ENCODE measurements around the gene KRTAP2-2. TPM values are rescaled to one million over a fixed set of nuclear protein-coding genes. Genes with fewer than 3 reads are reported as not detected.

KRTAP2-2 gene
- total and polyA plus RNA-seq, 2 donors (not counting 3 experiments of a cell fraction or from before 2014, with no cell fraction given) = not detected

GRCh38 chr17:41064301-41064700 is 9.3 kb upstream of the KRTAP2-2 start:
- Histone ChIP-seq H3K4me2 (ENCODE audit: insufficient read depth, low read length) (no peak overlapping the region), H3K27ac (ENCODE audit: insufficient read depth, low read depth, low read length) (no peak overlapping the region), H3K9me3 (replicated peaks; ENCODE audit: control insufficient read depth, insufficient read depth, low read length) (no peaks in the 10 kb centered on the region), H3K79me2 (ENCODE audit: control insufficient read depth, insufficient read depth, low read length) (no peaks in the 10 kb centered on the region), H3K9me1 (replicated peaks; ENCODE audit: control insufficient read depth, extremely low read depth, insufficient read depth, low read length) (no peaks in the 10 kb centered on the region), H2AFZ (ENCODE audit: low read depth, low read length) (no peak overlapping the region), H3K9ac (replicated peaks; ENCODE audit: extremely low read depth, insufficient read depth, low read length) (no peak overlapping the region), H3K4me3 (replicated peaks in 1 of 3; ENCODE audit: insufficient read depth in 1 of 3, low read depth in 1 of 3, low read length in 3 of 3) (no peak overlapping the region), H3K4me1 (ENCODE audit: control insufficient read depth, extremely low read depth, insufficient read depth, low read length) (no peaks in the 10 kb centered on the region), H3K36me3 (ENCODE audit: control insufficient read depth in 2 of 2, extremely low read depth in 1 of 2, insufficient read depth in 2 of 2, low read length in 2 of 2) (no peaks in the 10 kb centered on the region), H3K27me3 (ENCODE audit: control insufficient read depth in 2 of 2, insufficient read depth in 2 of 2, low read length in 2 of 2) (peaks cover 6 to 10% of the 10 kb centered on the region in 2 experiments), H4K20me1 (replicated peaks; ENCODE audit: control insufficient read depth, extremely low read depth, insufficient read depth, low read length) (no peaks in the 10 kb centered on the region)
- dilution Hi-C loops (cut with MboI; ENCODE audit: extremely low pct_ligation_motif_present, low sequenced_read_pairs) = no loop called here
- POLR2A ChIA-PET = no interaction called here
- FAIRE-seq = no peak
- TF ChIP-seq EZH2 (IDR thresholded peaks at IDR 0.05; ENCODE audit: borderline replicate concordance, low read depth, low read length, severe bottlenecking) (no peak), POLR2A (IDR thresholded peaks at IDR 0.05; ENCODE audit: low read depth, low read length) (no peak), MYC (IDR thresholded peaks at IDR 0.05; ENCODE audit: low read depth, low read length) (no peak), POLR2AphosphoS5 (IDR thresholded peaks at IDR 0.05; ENCODE audit: insufficient read depth, low read depth, low read length) (no peak), GATA2 (IDR thresholded peaks at IDR 0.05; ENCODE audit: insufficient read depth, insufficient read length, low read depth, low read length) (no peak), FOS (IDR thresholded peaks at IDR 0.05; ENCODE audit: borderline replicate concordance, insufficient read depth, low read length) (no peak), JUN (IDR thresholded peaks at IDR 0.05; ENCODE audit: borderline replicate concordance, insufficient read depth, insufficient read length, low read depth) (no peak)
- TF ChIP-seq, protein P1, sequence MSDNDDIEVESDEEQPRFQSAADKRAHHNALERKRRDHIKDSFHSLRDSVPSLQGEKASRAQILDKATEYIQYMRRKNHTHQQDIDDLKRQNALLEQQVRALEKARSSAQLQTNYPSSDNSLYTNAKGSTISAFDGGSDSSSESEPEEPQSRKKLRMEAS (IDR thresholded peaks at IDR 0.05; ENCODE audit: insufficient read depth, insufficient read length) = no peak
- TF ChIP-seq, protein P2, sequence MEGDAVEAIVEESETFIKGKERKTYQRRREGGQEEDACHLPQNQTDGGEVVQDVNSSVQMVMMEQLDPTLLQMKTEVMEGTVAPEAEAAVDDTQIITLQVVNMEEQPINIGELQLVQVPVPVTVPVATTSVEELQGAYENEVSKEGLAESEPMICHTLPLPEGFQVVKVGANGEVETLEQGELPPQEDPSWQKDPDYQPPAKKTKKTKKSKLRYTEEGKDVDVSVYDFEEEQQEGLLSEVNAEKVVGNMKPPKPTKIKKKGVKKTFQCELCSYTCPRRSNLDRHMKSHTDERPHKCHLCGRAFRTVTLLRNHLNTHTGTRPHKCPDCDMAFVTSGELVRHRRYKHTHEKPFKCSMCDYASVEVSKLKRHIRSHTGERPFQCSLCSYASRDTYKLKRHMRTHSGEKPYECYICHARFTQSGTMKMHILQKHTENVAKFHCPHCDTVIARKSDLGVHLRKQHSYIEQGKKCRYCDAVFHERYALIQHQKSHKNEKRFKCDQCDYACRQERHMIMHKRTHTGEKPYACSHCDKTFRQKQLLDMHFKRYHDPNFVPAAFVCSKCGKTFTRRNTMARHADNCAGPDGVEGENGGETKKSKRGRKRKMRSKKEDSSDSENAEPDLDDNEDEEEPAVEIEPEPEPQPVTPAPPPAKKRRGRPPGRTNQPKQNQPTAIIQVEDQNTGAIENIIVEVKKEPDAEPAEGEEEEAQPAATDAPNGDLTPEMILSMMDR (IDR thresholded peaks at IDR 0.05; ENCODE audit: extremely low read depth in 1 of 2, insufficient read depth in 1 of 2, low read depth in 1 of 2, low read length in 2 of 2) = no peak
- DNase-seq (ENCODE audit: low read depth, low spot score) = no peak
- CTCF ChIA-PET = no interaction called here
- intact Hi-C loops (cut with micrococcal nuclease) = no loop called here
- BruUV-seq (replicated peaks) = no TSS peak
